GM12878 (cell line): ENCODE measurements around the gene ANO1.

Experiments used
- CHD1 ChIP-seq: IDR thresholded peaks from 2 replicates; pipeline ENCODE4 v1.6.1; 2012; ENCODE audit warnings: low read depth, low read length, improper control_type of control experiment
- CHD2 ChIP-seq: IDR thresholded peaks from 2 replicates; pipeline ENCODE4 v1.6.1; 2011; ENCODE audit warnings: low read depth, low read length, improper control_type of control experiment, borderline replicate concordance
- CTCF ChIP-seq, 3 experiments: IDR thresholded peaks in 2 of 3; conservative IDR thresholded peaks in 1 of 3; 2 replicates each; pipeline ENCODE4 v1.5.1; 2011; ENCODE audit warnings: low read depth in 3 of 3, low read length in 3 of 3, mild to moderate bottlenecking in 3 of 3, control low read depth in 2 of 3, moderate library complexity in 2 of 3, inconsistent platforms in 1 of 3, mixed read lengths in 1 of 3; ENCODE audit not compliant: control insufficient read depth in 2 of 3, insufficient read depth in 1 of 3; ENCODE audit errors: extremely low read depth in 1 of 3
- ESRRA ChIP-seq: IDR thresholded peaks from 2 replicates; pipeline ENCODE4 v1.6.1; 2012; ENCODE audit warnings: mild to moderate bottlenecking, low read length, improper control_type of control experiment
- EZH2 ChIP-seq: IDR thresholded peaks from 2 replicates; pipeline ENCODE4 v1.6.1; 2012; ENCODE audit warnings: low read depth, mild to moderate bottlenecking, control low read depth, inconsistent platforms, low read length, borderline replicate concordance; ENCODE audit not compliant: control insufficient read depth
- IRF3 ChIP-seq: fragments of 450-650 bp; IDR thresholded peaks from 2 replicates; pipeline ENCODE4 v1.6.1; 2014; ENCODE audit warnings: mild to moderate bottlenecking
- MEF2A ChIP-seq: IDR thresholded peaks from 2 replicates; pipeline ENCODE4 v1.6.1; 2011; ENCODE audit warnings: low read depth, mild to moderate bottlenecking, low read length, moderate library complexity; ENCODE audit not compliant: insufficient read depth
- NFXL1 ChIP-seq: fragments of 450-650 bp; IDR thresholded peaks from 2 replicates; pipeline ENCODE4 v1.6.1; 2017; ENCODE audit warnings: antibody characterized with exemption, mild to moderate bottlenecking, borderline replicate concordance
- RCOR1 ChIP-seq: conservative IDR thresholded peaks from 2 replicates; pipeline ENCODE4 v1.6.1; 2012; ENCODE audit warnings: low read depth, low read length, improper control_type of control experiment
- SP1 ChIP-seq: IDR thresholded peaks from one replicate; pipeline ENCODE4 v1.6.1; 2011; ENCODE audit warnings: low read depth, low read length
- TBL1XR1 ChIP-seq: IDR thresholded peaks from 2 replicates; pipeline ENCODE4 v1.6.1; 2012; ENCODE audit warnings: low read depth, low read length, improper control_type of control experiment

- TF ChIP-seq IRF3 (no peak), SP1 (no peak), CHD1 (no peak), TBL1XR1 (no peak), RCOR1 (no peak), CHD2 (no peak), NFXL1 (no peak), MEF2A (no peak), CTCF (IDR thresholded peaks at IDR 0.05 in 2 of 3, conservative IDR thresholded peaks at IDR 0.05 in 1 of 3; ENCODE audit: control insufficient read depth in 2 of 3, extremely low read depth in 1 of 3, insufficient read depth in 1 of 3, low read depth in 3 of 3, low read length in 3 of 3) (no peak), ESRRA (no peak), EZH2 (no peak)
Observed at GRCh38 chr11:70072861-70073755, 5.0 kb upstream of the ANO1 start.
